AML-193 (cell line): ENCODE results near the gene FAM131A.

Experiments
- DNase-seq, 2 experiments: peaks; one replicate each; lab custom pipeline; 2025; lab: John Stamatoyannopoulos, UW

Gene FAM131A, protein sequence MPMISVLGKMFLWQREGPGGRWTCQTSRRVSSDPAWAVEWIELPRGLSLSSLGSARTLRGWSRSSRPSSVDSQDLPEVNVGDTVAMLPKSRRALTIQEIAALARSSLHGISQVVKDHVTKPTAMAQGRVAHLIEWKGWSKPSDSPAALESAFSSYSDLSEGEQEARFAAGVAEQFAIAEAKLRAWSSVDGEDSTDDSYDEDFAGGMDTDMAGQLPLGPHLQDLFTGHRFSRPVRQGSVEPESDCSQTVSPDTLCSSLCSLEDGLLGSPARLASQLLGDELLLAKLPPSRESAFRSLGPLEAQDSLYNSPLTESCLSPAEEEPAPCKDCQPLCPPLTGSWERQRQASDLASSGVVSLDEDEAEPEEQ

DNA sequence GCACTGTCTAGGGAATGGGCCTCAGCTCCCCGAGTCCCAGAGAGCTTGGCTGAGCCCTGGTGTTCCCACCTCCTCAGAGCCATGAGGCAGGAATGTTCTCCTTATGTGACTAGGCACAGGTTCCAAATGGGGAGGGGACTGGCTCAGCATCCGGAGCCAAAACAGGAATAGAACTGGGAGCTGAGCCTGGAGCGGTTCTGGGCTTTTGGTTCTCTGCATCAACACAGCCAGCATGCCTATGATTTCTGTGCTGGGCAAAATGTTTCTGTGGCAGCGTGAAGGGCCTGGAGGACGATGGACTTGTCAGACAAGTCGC is at the start of gene FAM131A:
TSS of gene FAM131A (plus strand) at position 202 of the 316 bp plus-strand sequence. CDS start at position 233, 31 bp downstream.
- no peak for DNase-seq

DNA sequence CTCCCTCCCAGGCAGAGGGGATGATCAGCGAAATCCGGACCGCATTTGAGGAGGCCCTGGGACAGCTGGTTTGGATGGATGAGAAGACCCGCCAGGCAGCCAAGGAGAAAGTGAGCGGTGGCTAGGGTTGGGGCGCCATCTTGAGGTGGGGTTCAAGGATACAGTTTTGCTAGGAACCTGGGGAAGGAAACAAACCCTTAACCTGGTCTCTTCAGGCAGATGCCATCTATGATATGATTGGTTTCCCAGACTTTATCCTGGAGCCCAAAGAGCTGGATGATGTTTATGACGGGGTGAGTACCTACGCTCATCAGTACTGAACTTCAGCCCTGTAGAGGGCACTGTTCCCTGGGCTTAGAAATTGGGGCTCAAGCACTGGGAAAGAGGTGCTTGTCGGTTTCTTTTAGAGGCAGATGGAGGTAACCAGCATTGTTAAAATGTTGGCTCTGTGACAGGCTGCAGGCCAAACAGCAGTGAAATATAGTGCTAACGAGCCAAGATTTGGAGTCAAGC is 47.9 kb upstream of the FAM131A start:
- peak; percentile 70 to 73 for DNase-seq

DNA sequence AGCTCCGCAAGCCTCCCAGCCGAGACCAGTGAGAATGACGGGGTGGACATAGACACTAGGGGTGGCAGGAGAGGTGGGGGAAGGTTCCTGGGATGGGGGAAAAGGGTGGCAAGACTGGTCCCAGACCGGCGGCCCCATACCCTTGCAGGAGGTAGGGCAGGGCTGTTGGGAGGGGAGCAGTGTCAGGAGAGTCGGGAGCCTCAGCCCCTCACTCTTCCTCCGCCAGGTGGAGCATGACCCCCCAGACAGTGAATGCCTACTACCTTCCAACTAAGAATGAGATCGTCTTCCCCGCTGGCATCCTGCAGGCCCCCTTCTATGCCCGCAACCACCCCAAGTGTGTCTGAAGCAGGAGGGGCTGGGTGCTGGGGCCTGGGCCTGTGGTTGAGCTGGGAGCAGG is 47.1 kb upstream of the FAM131A start:
- DNase-seq = no peak

DNA sequence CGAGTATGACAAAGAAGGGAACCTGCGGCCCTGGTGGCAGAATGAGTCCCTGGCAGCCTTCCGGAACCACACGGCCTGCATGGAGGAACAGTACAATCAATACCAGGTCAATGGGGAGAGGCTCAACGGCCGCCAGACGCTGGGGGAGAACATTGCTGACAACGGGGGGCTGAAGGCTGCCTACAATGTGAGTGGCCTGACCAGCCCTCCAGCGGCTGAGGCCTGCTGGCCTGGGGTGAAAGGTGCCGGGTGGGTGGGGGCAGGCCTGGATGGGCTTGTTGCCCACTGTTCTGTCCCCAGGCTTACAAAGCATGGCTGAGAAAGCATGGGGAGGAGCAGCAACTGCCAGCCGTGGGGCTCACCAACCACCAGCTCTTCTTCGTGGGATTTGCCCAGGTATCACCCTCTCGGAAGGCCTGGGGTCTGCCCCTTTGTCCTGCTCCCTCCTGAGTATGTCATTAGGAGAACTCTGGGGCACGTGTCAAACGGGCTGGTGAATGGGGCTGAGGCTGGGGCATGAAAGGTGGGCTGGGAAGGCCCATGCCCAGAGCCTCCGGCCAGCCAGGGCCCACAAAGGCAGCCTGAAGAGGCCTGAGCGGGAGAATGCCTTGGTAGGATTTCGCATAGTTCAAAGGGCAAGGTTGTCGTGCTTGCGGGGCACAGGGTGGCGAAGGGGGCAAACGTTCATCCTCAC is 46.2 kb upstream of the FAM131A start:
- DNase-seq = no peak

DNA sequence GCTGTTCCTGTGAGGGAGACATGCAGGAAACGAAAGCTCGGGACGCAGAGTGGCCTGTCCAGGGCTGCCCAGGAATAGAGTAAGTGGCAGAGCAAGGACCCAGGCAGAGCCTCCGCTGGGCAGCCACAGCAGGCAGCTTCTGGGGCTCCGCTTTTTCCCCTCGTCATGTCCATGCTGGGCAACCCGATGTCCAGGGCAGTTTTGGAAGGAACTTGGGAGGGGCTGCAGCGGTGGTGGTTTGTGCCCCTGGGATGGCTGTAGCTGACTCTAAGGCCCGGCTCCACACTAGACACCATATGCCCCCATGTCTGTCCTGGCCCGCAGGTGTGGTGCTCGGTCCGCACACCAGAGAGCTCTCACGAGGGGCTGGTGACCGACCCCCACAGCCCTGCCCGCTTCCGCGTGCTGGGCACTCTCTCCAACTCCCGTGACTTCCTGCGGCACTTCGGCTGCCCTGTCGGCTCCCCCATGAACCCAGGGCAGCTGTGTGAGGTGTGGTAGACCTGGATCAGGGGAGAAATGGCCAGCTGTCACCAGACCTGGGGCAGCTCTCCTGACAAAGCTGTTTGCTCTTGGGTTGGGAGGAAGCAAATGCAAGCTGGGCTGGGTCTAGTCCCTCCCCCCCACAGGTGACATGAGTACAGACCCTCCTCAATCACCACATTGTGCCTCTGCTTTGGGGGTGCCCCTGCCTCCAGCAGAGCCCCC is 45.5 kb upstream of the FAM131A start:
- no peak for DNase-seq

DNA sequence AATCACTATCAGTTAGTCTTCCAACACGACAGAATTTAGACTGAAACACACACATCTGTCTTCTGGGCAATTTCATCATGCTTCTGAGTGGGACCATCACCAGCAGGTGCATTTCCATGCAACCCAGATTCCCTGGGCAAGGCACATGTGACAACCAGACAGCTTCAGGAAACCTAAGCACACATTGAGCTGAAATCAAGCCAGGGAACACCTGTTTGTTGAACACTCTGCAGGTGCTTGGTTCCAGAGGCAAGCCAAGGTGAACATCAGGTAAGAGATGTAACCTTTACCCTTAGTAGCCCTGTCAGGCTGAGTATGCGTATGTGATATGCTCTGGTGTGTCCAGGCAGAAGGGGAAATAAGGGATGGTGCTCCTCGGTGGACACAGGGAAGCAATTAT is 41.6 kb upstream of the FAM131A start:
- no peak for DNase-seq

DNA sequence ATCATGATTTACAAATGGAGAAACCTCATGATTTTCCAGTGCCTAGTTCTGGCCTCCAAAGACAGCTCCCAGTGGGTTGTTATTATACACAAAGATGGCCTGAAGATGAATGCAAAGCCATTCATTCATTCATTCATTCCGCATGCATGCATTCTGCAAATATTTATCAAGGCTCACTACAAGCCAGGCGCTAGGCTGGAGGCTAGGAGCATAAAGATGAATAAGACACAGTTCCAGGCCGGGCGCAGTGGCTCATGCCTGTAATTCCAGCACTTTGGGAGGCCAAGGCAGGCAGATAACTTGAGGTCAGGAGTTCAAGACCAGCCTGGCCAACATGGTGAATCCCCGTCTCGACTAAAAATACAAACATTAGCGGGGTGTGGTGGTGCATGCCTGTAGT is 40.8 kb upstream of the FAM131A start:
- no peak for DNase-seq

DNA sequence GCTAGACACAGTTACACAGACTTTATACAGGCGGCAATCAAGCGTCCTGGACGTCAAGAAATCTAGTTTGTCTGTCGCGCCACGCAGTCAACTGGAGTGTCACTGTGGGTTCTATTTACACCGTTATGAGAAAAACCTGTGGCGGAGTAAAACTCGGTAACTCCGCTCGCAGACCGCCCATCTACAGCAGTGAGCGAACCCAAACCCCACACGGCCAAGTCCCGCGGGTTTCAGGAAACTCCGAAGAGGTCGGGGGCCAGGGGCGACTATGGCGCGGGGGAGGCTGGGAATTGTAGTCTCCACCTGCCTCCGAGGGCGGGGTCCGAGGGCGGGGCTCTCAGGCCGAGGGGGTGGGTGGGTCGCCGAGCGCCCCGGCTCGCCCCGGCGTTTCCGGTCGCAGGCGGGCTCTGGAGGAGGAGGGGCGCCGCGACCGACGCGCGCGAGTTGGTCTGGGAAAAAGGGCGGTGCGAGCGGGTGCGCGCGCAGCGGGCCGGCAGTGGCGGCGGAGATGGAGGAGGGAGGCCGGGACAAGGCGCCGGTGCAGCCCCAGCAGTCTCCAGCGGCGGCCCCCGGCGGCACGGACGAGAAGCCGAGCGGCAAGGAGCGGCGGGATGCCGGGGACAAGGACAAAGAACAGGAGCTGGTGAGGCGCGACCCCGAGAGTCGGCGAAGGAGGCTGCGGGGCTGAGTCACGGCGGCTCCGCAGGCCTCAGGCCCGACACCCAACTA is 38.5 kb upstream of the FAM131A start, which contains the start of gene PSMD2:
TSS of gene PSMD2 (plus strand) at position 483 of the 729 bp plus-strand sequence. CDS start at position 509, 26 bp downstream.
- DNase-seq = peak; percentile 95 to 96

DNA sequence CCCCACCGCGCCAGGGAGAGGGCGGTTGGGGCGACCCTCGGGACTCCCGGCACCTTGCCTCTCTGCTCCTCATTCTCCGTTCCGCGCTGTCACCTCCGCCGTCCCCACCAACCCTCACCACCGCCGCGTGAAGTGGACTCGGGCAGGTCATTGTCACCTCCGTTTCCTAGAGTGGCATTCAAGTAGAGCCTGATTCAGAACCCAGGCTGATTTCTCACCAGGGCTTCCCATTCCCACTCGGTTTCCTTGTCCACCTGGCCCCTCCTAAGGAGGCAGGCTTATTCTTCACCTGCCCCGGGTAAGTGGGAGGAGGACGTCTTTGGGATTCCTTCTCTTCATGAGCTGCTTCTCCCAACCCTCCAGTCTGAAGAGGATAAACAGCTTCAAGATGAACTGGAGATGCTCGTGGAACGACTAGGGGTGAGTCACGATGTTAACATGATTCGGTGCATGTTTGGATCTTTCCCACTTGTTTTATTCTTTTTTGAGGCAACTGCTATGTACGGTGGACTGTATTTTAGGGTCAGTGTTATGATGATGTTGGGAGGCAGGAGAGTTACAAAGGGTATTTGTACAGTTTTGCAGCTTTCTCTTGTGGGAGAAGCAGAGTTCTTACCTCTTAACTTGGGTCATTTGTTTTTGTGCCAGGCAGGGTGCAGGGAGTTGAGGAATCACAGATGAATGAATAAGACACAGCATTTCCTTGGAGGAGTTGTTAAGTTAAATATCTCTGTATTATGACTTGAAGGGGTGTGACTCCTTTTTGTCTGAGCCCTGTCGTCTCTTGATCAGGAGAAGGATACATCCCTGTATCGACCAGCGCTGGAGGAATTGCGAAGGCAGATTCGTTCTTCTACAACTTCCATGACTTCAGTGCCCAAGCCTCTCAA is 37.7 kb upstream of the FAM131A start:
- DNase-seq = no peak

DNA sequence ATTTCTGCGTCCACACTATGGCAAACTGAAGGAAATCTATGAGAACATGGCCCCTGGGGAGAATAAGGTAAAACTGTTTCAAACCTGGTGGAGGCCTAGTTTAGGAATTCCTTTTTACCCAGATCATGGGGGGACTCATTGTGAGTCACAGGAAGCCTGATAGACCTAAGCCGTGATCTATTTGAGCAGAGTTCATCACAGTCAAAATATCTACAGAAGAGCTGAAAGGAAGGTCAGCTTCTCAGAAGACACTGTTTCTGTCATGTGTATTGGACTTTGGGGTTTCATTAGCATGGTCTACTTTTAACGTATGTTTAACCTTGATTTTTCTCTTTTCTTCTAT is 37.1 kb upstream of the FAM131A start:
- no peak for DNase-seq

DNA sequence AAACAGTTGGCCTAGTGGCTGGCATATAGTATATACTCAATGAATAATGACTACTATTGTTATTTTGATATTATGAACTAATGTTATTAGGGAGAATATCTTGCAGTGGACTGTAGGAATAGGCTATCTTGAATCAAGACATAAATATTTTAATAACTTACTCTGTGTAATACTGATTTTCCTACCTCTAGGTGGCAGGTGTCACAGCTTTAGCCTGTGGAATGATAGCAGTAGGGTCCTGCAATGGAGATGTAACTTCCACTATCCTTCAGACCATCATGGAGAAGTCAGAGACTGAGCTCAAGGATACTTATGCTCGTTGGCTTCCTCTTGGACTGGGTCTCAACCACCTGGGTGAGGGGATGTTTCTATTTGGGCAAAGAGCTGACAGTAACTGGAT is 31.8 kb upstream of the FAM131A start:
- peak; percentile 46 to 55 for DNase-seq

DNA sequence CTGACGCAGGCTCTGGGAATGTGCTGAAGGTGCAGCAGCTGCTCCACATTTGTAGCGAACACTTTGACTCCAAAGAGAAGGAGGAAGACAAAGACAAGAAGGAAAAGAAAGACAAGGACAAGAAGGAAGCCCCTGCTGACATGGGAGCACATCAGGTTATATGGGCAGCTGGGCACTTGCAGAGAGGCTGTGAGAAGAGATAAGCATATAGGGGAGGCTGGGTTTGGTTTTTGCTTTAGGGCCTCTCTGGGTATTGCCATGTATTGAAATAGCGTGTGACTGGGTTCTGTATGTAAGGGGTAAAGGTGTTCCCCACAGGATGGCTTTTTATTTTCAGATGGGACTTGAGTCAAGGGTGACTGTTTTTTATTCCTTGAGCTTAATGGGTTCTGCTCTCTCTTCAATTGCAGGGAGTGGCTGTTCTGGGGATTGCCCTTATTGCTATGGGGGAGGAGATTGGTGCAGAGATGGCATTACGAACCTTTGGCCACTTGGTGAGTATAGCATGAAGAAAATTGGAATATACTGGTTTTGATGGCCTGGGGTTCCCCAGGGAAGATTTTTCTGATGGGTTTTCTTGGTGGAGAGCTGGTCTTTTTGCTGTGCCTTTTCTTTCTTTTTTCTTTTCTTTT is 30.9 kb upstream of the FAM131A start:
- no peak for DNase-seq

DNA sequence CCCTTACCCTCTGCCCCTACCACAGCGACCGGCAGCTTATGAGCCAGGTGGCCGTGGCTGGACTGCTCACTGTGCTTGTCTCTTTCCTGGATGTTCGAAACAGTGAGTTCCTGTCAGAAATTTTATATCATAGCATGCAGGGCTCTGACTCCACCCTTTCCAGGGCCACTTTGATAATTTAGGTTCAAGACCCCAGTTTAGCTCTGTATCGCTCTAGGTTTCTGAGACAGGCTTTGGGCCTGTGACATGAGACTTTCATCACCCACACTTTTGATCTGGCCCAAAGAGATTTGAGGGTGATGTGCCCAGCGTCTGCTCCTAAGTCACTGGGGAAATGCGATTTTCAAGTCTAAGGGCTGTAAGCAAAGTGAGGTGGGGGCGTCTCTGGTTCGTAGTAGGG is 29.5 kb upstream of the FAM131A start:
- DNase-seq = no peak

DNA sequence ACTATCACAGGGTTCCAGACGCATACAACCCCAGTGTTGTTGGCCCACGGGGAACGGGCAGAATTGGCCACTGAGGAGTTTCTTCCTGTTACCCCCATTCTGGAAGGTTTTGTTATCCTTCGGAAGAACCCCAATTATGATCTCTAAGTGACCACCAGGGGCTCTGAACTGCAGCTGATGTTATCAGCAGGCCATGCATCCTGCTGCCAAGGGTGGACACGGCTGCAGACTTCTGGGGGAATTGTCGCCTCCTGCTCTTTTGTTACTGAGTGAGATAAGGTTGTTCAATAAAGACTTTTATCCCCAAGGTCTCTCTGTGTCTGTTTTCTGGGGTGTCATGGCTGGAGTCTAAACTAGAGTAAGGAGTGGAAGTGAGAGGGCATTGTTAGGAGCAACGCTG is 28.7 kb upstream of the FAM131A start:
- DNase-seq = no peak

DNA sequence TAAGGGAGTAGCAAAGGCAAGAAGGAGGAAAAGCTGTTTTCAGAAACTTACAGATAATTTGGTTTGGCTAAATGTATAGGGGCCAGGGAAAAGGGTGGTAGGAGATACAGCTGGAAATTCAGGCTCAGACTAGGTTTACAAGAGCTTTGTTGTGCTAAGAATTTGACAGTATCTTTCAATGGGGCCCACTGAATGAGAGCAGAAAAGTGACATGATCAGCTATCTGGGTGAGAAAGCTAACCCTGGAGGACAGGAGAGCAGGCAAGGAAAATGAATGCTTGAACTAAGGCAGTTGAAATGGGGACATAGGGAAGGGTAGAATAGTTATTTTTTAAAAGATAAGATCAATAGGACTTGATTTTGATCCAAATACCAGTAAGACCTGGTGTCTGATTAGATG is 25.8 kb upstream of the FAM131A start:
- DNase-seq = no peak

DNA sequence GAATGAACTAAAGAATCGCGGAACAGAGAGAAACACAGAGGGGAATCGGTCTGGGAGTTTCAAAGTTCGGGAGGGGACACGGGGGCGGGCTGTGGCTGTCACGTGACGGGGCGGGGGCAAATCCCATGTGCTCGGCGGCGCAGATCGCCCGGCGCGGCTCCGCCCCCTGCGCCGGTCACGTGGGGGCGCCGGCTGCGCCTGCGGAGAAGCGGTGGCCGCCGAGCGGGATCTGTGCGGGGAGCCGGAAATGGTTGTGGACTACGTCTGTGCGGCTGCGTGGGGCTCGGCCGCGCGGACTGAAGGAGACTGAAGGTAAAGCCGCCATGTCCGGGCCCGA is 23.1 kb upstream of the FAM131A start, which contains the start of gene EIF4G1:
TSS of gene EIF4G1 (plus strand) at position 244 of the 337 bp plus-strand sequence. CDS start 1,191 bp downstream, outside the sequence.
- peak; percentile 92 to 95 for DNase-seq

DNA sequence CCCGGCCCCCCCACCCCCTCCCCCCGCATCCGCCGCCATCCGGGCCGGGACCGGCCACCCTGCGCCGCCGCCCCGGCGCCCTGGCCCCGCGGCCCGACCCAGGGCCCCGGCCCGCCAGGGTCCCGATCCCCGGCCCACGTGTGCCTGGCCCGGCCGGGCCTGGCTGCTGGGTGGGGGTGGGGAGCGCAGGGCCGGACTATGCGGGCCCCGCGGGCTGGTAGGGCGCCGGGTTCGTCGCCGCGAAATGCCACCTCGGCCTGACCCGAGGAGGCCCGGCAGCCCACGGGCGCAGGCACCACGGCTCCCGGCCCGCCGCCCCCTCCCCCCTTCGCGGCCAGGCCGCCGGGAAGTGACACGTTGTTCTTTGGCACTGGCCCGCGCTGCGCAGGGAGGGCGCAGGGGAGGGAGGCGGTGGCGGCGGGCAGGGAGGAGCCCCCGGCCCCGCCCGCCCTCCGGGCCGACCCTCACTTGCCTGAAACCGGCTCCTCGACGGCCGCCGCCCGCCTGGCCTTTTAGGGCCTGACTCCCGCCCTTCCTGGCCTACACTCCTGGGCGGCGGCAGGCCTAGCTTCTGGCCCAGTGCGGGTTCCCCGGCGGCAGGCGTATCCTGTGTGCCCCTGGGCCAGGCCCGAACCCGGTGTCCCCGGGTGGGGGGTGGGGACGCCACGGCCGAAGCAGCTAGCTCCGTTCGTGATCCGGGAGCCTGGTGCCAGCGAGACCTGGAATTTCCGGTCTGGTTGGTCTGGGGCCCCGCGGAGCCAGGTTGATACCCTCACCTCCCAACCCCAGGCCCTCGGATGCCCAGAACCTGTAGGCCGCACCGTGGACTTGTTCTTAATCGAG is 22.5 kb upstream of the FAM131A start:
- peak in 1 of 2 experiments; percentile 38 for DNase-seq

DNA sequence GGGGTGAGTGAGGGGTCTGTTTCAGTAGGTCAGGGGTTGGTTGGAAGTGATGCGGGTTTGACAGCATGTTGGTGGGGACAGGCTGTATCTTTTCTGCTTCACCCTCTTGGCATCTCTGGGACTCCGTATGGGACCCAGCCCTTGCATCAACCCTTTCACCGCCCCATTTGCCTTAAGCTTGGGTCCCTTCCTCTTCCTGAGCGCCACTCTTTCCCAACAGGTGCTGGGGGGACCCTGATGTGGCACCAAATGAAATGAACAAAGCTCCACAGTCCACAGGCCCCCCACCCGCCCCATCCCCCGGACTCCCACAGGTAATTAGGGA is 21.9 kb upstream of the FAM131A start:
- peak in 1 of 2 experiments; percentile 19 for DNase-seq

DNA sequence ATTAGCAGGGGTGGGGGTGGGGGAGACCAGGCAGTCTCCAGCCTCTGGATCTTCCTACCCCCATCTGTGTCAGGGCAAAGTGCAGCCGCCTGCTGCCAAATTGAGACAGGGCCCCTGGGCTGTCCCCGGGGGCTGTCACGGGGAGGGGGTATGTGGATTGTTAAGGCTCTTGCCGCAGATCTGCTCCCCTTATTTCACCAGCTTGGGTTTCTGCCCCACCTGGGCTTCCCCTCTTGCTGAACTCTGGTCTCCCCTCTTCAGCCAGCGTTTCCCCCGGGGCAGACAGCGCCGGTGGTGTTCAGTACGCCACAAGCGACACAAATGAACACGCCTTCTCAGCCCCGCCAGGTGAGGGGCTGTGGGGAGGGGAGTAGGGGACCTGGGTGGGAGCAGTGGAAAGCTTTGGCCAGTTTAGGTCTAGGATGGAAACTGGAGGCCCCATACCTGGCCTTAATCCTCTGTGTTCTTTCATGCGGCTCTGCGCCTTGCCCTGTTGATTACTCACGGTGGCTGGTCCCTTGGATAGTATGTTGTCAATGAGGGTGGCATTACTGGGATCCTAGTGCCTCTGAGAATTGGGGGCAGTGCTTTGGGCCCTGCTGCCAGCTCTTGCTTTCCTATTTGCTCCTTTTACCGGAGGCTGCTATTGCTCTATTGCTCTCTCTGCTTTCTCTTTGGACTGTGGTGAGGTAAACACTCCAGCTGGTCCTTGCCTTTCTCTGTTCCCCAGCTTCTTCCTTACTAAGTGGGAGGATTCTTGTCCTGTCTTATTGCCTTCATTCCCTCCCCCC is 21.3 kb upstream of the FAM131A start:
- no peak for DNase-seq
